Raji (cell line): ENCODE measurements around the gene NMRAL1.

ENCODE experiments used
- POLR2A ChIP-seq: IDR thresholded peaks from 2 replicates; pipeline ENCODE4 v1.6.1; 2011; ENCODE audit warnings: low read depth, low read length, control low read depth; ENCODE audit not compliant: insufficient read depth

Gene NMRAL1

GRCh38 chr16:4431023-4431422, 43.4 kb downstream of the NMRAL1 start:
- no peak for TF ChIP-seq POLR2A

- TF ChIP-seq POLR2A, result no peak
These were observed 45.9 kb downstream of the NMRAL1 start for GRCh38 chr16:4428500-4428899.

- no peak for TF ChIP-seq POLR2A
These were observed 47.6 kb downstream of the NMRAL1 start for GRCh38 chr16:4426722-4427372.

GRCh38 chr16:4426021-4426684, 48.3 kb downstream of the NMRAL1 start:
- TF ChIP-seq POLR2A, result no peak

- TF ChIP-seq POLR2A, result peak; percentile 91
These were observed 48.9 kb downstream of the NMRAL1 start, which contains the start of gene DNAJA3 for GRCh38 chr16:4425378-4426020. Gene DNAJA3 (plus strand): TSS chr16:4425868. CDS start chr16:4425882, 14 bp downstream.

GRCh38 chr16:4420505-4421105, 53.8 kb downstream of the NMRAL1 start:
- no peak for TF ChIP-seq POLR2A

- no peak for TF ChIP-seq POLR2A
These were observed 54.9 kb downstream of the NMRAL1 start for GRCh38 chr16:4419402-4419959.

- TF ChIP-seq POLR2A, result peak; percentile 89
These were observed 58.0 kb downstream of the NMRAL1 start, which contains the start of gene CORO7 for GRCh38 chr16:4416200-4417032. Gene CORO7 (minus strand): TSS chr16:4416596. CDS start chr16:4416518, 78 bp downstream.

- no peak; the same call in 1 of the 2 replicates for TF ChIP-seq POLR2A
These were observed 58.8 kb downstream of the NMRAL1 start for GRCh38 chr16:4415538-4416199.

- peak; percentile 40; the same call in 1 of the 2 replicates for TF ChIP-seq POLR2A
These were observed 60.1 kb downstream of the NMRAL1 start for GRCh38 chr16:4414187-4414917.

- TF ChIP-seq POLR2A, result no peak
These were observed 61.6 kb downstream of the NMRAL1 start for GRCh38 chr16:4412854-4413253.

- no peak for TF ChIP-seq POLR2A
These were observed 62.3 kb downstream of the NMRAL1 start for GRCh38 chr16:4412159-4412558.
